HepG2 (cell line): ENCODE data around the gene CCND2.

Source experiments
- GABPA ChIP-seq, 2 experiments: IDR thresholded peaks; 2 replicates each; pipeline ENCODE4 v1.6.1; 2011 to 2016; ENCODE audit warnings: low read depth in 2 of 2, low read length in 1 of 2, missing biosample characterization in 1 of 2, missing genetic modification characterization in 1 of 2
- MXI1 ChIP-seq: IDR thresholded peaks from 3 replicates; pipeline ENCODE4 v1.6.1; 2012; ENCODE audit warnings: low read depth, low read length, inconsistent platforms, borderline replicate concordance
- NFE2L2 ChIP-seq: fragments of 150-350 bp; IDR thresholded peaks from 2 replicates; pipeline ENCODE4 v1.6.1; 2014; ENCODE audit warnings: low read length

GRCh38 chr12:4245446-4245845, 28.1 kb upstream of the CCND2 start:
- no peak for TF ChIP-seq MXI1
- no peak for TF ChIP-seq GABPA (IDR thresholded peaks at IDR 0.05; ENCODE audit: low read depth, low read length)
- no peak for TF ChIP-seq GABPA (CRISPR knock-in tag; IDR thresholded peaks at IDR 0.05; ENCODE audit: low read depth)
- no peak for TF ChIP-seq NFE2L2
